Kidney epithelial cell (primary cell): ENCODE results near the gene HOXD12. TPM values are rescaled to one million over a fixed set of nuclear protein-coding genes. Genes with fewer than 3 reads are reported as not detected.

Experiments used
- DNase-seq: peaks from one replicate; pipeline ENCODE4 v3.0.0-alpha.2; 2010; ENCODE audit warnings: low read depth
- H3K27me3 ChIP-seq: 2 replicates; pipeline ENCODE4 v1.6.0; 2011; ENCODE audit warnings: low read length; ENCODE audit not compliant: control insufficient read depth, insufficient read depth
- H3K36me3 ChIP-seq: 2 replicates; pipeline ENCODE4 v1.5.1; 2011; ENCODE audit warnings: low read length; ENCODE audit not compliant: control insufficient read depth, insufficient read depth
- H3K4me3 ChIP-seq: 2 replicates; pipeline ENCODE4 v1.5.1; 2011; ENCODE audit warnings: low read depth, mild to moderate bottlenecking, control low read depth, low read length
- total RNA-seq: library from RNA; depleted of rRNA; stranded (reverse); fragments of >200 nt; gene quantifications from 2 replicates; pipeline ENCODE4 v1.2.3, GENCODE V29; 2015
- TF ChIP-seq, protein P1 (sequence below): IDR thresholded peaks from 2 replicates; pipeline ENCODE4 v1.5.1; 2011; ENCODE audit warnings: mild to moderate bottlenecking, moderate library complexity, low read length, control low read depth, inconsistent platforms; ENCODE audit not compliant: insufficient read depth, poor library complexity, severe bottlenecking

HOXD12 gene
- total RNA-seq, 1 donor from 2014 or later: not detected

DNA sequence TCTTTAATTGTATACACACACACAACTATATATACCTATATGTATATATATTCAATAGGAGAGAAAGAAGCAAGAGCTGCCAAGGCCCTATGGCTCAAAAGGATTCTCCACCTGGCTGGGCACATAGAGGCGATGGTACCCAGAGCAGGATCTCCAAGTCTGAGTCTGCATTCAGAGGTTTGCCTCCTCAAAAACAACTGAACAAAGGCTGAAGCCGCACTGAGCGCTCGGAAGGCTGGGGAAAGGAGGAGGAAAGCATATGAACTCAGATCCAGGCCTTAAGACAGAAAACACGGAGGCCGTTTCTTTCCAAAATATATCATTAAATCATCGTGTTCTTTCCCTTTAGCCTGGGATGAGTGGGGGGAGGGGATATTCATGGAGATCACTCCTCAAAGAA, 3.6 kb downstream of the HOXD12 start:
- no peak for DNase-seq
- Histone ChIP-seq H3K36me3 (no peaks in the 10 kb centered on the region), H3K4me3 (no peak overlapping the region), H3K27me3 (peaks cover 43% of the 10 kb centered on the region)
- TF ChIP-seq, protein P1, sequence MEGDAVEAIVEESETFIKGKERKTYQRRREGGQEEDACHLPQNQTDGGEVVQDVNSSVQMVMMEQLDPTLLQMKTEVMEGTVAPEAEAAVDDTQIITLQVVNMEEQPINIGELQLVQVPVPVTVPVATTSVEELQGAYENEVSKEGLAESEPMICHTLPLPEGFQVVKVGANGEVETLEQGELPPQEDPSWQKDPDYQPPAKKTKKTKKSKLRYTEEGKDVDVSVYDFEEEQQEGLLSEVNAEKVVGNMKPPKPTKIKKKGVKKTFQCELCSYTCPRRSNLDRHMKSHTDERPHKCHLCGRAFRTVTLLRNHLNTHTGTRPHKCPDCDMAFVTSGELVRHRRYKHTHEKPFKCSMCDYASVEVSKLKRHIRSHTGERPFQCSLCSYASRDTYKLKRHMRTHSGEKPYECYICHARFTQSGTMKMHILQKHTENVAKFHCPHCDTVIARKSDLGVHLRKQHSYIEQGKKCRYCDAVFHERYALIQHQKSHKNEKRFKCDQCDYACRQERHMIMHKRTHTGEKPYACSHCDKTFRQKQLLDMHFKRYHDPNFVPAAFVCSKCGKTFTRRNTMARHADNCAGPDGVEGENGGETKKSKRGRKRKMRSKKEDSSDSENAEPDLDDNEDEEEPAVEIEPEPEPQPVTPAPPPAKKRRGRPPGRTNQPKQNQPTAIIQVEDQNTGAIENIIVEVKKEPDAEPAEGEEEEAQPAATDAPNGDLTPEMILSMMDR: no peak

DNA sequence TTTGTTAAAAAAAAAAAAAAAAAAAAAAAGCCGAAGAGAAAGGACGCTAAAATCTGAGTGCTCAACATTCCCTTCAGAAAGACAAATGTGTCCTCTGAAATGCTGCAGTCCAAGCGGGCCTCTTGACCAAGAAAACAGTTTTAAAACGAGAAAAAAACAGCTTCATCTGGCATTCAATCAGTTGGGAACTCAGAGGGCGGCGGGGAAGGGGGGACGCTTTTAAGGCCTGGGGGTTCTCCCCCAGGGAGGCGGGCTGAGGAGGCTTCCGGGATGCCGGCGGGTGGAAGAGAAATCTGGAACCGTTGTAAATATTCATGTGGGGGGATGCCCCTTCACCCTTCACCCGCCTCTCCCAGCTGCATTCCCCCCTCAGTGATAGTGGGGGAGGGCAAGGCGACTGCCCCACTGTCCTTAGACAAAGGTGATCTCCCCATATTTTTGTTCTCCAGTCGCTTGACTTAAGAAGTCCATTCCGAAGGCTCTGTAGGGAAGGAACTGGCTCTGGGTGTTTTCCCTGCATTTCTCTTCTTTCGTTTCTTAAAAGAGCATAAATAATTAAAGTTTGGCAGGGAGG, 4.2 kb downstream of the HOXD12 start:
- H3K27me3 ChIP-seq: peaks cover 36% of the 10 kb centered on the region
- DNase-seq: no peak
- H3K36me3 ChIP-seq: no peaks in the 10 kb centered on the region
- TF ChIP-seq, protein P1: no peak
- peak overlapping the region; percentile 63 for H3K4me3 ChIP-seq

DNA sequence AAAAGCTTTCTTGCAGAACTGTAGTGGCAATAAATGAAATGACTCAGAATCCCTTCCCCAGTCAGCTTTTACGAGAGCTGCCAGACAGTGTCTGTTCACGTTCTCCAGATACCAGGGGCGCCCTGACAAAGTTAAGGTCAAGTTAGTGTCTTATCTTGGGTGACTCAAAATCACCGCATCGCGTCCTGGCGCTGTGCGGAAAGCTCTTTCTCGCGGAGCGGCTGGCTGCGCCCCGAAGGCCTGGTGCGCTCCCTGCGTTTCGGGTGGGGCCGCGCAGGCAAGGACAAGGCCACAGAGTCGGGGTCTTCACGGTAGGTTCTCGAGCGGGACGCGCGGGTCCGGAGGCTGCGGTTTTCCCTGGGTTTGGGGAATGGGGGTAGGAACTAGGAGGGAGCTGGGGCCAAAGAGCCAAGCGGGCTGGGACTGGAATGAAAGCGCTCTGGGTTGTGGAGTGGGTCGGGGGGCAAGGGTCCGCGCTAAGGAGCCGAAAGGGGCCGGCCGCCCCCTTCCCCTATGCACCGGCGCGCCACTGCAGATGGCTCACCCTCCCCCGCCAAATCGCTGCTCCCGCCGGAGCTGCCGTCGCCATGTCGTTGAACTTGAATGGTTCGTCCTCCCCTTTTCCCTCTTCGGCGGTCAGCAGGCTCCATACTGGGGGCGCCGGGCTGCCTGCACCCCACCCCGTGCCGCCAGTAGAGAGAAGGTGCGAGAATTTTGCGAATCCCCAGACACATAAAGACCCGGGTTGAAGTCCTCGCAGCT, 4.9 kb downstream of the HOXD12 start:
- no peaks in the 10 kb centered on the region for H3K36me3 ChIP-seq
- TF ChIP-seq, protein P1: no peak
- peak; percentile 72 for DNase-seq
- peak overlapping the region; percentile 63 for H3K4me3 ChIP-seq
- H3K27me3 ChIP-seq: peaks cover 30% of the 10 kb centered on the region

DNA sequence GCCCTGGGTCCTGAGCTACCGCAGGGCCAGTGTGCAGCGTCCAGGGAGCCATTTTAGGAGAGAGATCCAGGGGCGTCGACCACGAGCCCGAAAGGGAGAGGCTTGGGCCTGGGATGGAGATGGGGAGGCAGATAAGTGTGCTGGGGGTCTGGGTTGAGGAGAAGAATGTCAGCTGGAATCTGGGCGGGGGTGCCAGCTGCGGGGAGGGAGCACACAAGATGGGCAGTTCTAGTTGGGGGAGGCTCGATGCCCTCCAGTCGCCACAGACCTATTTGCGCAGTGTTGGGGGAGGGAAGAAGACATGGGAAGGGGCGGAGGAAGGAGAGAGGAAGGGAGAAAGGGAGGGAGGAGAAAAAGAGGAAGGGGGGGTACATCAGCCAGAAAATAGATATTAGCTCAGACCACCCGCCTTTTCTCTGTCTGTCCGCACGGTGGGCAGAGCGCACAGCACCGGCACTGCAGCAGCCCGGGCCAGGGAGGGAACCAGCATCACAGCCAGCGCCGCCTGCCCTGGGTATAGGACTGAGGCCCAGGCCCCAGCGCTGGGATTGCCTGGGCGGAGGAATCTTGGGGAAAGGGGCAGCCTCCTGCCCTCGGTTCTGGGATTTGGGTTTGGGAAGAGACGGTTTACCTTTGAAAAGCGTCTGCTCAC, 5.6 kb downstream of the HOXD12 start:
- DNase-seq: no peak

DNA sequence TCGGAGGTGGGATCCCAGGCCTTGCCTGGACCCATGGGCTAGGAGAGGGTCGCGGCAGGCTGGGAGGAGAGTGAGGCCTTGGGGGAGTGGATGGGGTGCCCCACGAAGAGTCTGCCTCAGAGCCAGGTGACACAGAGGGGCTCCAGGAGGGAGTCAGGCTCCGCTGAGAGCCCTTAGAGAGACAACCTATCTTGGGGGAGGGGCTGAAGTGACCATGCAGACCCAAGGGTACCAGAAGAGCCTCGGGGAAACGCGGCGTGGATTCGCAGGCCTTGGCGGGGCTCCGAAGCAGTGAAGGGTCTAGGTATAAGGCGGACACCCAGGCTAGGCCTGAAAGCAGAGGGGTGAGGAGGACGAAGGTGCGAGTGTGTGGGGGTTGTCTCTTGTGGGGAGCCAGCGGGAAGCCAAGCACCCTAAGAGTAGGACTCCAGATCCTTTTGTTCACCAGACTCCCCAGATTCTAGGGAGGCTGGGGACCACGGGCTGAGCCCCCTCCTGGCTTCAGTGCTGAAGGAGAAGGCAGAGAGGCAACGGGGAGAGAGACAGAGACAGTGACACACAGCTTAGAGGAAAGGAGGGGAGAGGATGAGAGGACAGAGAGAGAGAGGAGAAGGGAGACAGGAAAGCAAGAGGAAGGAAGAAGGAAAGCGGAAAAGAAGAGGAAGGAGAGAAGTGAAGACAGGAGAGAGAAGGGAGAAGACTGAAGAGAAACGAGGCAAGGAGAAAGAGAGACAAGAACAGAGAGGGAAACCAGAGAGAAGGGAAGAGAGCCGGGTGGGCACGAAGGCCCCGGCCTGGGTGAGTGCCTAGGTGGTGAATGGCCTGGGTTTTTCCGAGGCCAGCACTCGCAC, 6.4 kb downstream of the HOXD12 start:
- TF ChIP-seq, protein P1: no peak
- no peak for DNase-seq
- Histone ChIP-seq H3K36me3 (no peaks in the 10 kb centered on the region), H3K27me3 (peaks cover 15% of the 10 kb centered on the region), H3K4me3 (peak overlapping the region; percentile 63)

More for the DNA sequence above, 5.6 kb downstream of the HOXD12 start:
- peaks cover 23% of the 10 kb centered on the region for H3K27me3 ChIP-seq
- peak overlapping the region; percentile 63 for H3K4me3 ChIP-seq
- no peaks in the 10 kb centered on the region for H3K36me3 ChIP-seq
- TF ChIP-seq, protein P1: no peak
